ENCODE results near the gene ZNF672.

- TF ChIP-seq CTCF (IDR thresholded peaks at IDR 0.05) (no peak), POLR2AphosphoS5 (IDR thresholded peaks at IDR 0.05; ENCODE audit: low read depth, low read length) (no peak)
Measured at GRCh38 chr1:248856176-248856575, 18.2 kb downstream of the ZNF672 start.

Measured in SK-N-SH (cell line).